Measurements from ENCODE around the gene CCDC24.

- no peak for TF ChIP-seq CTCF (conservative IDR thresholded peaks at IDR 0.05)
- TF ChIP-seq ZFX (IDR thresholded peaks at IDR 0.05), result no peak
Measured at GRCh38 chr1:43954036-43954435, 37.4 kb upstream of the CCDC24 start.
